Adrenal gland (tissue), 5 donors: ENCODE data around the gene ENGASE.

Experiments
- CTCF ChIP-seq, 6 experiments: fragments of 450-650 bp in 4 of 6; fragments of 200-600 bp in 2 of 6; sonication (generic) in 1 of 6; IDR thresholded peaks; 1 replicate in 5 of 6; 2 replicates in 1 of 6; pipeline versions ENCODE4 v1.5.1 to v1.8.0; 2016 to 2021; ENCODE audit warnings: antibody characterized with exemption in 6 of 6, mild to moderate bottlenecking in 2 of 6, moderate library complexity in 1 of 6
- POLR2A ChIP-seq, 2 donors: fragments of 450-650 bp; IDR thresholded peaks; one replicate each; pipeline ENCODE4 v1.6.1; 2017; ENCODE audit warnings: antibody characterized with exemption in 2 of 2, mild to moderate bottlenecking in 2 of 2, moderate library complexity in 1 of 2
- donor health status: DM: no; HTN: no; CAD: no.

- TF ChIP-seq POLR2A (IDR thresholded peaks at IDR 0.05) (no peak), CTCF (IDR thresholded peaks at IDR 0.05) (no peak)
Measured at GRCh38 chr17:79043191-79043930, 31.3 kb upstream of the ENGASE start.
